K562 (cell line): ENCODE data around the gene DSC2. TPM values are rescaled to one million over a fixed set of nuclear protein-coding genes. Genes with fewer than 3 reads are reported as not detected.
A peak's percentile ranks its signal among the peaks of the same experiment; 100 is the strongest.

Source experiments
- ATAC-seq: fragments of 200-7000 bp; cut with Tn5 transposase; 3 replicates; pipeline ENCODE4 v1.9.1; 2020; ENCODE audit warnings: moderate library complexity
- BruUV-seq: library from RNA; stranded (reverse); fragments of 400-500 nt; replicated peaks from 2 replicates; lab custom pipeline; 2021; lab: Mats Ljungman, UMichigan
- CTCF ChIA-PET: fragments of 300-600 bp; formaldehyde crosslinking; extraction: SDS; loops from one replicate; lab custom pipeline; 2021; ENCODE audit warnings: low intra/inter-chr PET ratio; lab: Yijun Ruan, JAX
- POLR2A ChIA-PET: fragments of 300-600, 350-650 bp; sonication (Branson Sonifier 250); formaldehyde crosslinking; extraction: SDS; loops from one replicate; lab custom pipeline; 2021; ENCODE audit warnings: antibody characterized with exemption, inconsistent platforms; lab: Yijun Ruan, JAX
- DNase-seq, 4 experiments: peaks; one replicate each; pipeline versions ENCODE4 v3.0.0 to v3.0.0-alpha.2; 2011 to 2018; ENCODE audit warnings: low spot score in 3 of 4, mixed read lengths in 3 of 4; ENCODE audit errors: extremely low read depth in 1 of 4
- FAIRE-seq: peaks from 2 replicates; lab custom pipeline; 2011; peaks lifted over from hg19 to GRCh38; lab: Jason Lieb, UNC
- H2AFZ ChIP-seq: 2 replicates; pipeline ENCODE4 v1.6.0; 2011; ENCODE audit warnings: low read depth, low read length, control low read depth, inconsistent platforms
- H3K27ac ChIP-seq: fragments of 200-600 bp; 3 replicates; pipeline ENCODE4 v1.8.0; 2011; ENCODE audit warnings: low read depth, mild to moderate bottlenecking, control low read depth, inconsistent platforms, low read length, moderate library complexity, mixed read lengths; ENCODE audit errors: extremely low read depth
- H3K27me3 ChIP-seq, 2 experiments: fragments of 300-600 bp in 1 of 2; 2 replicates in 1 of 2; 3 replicates in 1 of 2; pipeline versions ENCODE4 v1.6.0 to v1.8.0; 2011; ENCODE audit warnings: inconsistent platforms in 2 of 2, low read length in 2 of 2, mild to moderate bottlenecking in 1 of 2, mixed read lengths in 1 of 2, moderate library complexity in 1 of 2; ENCODE audit not compliant: control insufficient read depth in 2 of 2, insufficient read depth in 2 of 2
- H3K36me3 ChIP-seq: fragments of 300-600 bp; 3 replicates; pipeline ENCODE4 v1.8.0; 2011; ENCODE audit warnings: mild to moderate bottlenecking, low read length, inconsistent platforms; ENCODE audit not compliant: control insufficient read depth, insufficient read depth
- H3K4me1 ChIP-seq, 2 experiments: fragments of 200-600 bp in 1 of 2; replicated peaks in 1 of 2; 2 replicates in 1 of 2; 3 replicates in 1 of 2; pipeline versions ENCODE4 v1.5.1 to v1.8.0; 2011; ENCODE audit warnings: inconsistent platforms in 2 of 2, low read length in 2 of 2, mild to moderate bottlenecking in 1 of 2, mixed read lengths in 1 of 2, moderate library complexity in 1 of 2; ENCODE audit not compliant: control insufficient read depth in 2 of 2, insufficient read depth in 2 of 2
- H3K4me2 ChIP-seq: 2 replicates; pipeline ENCODE4 v1.6.1; 2011; ENCODE audit warnings: low read length, control low read depth, inconsistent platforms, mixed read lengths; ENCODE audit not compliant: insufficient read depth
- H3K4me3 ChIP-seq: fragments of 200-600 bp; sonication (generic), shearing (Covaris generic); 2 replicates; pipeline ENCODE4 v1.5.1; 2016; ENCODE audit warnings: control low read depth, inconsistent platforms
- H3K79me2 ChIP-seq: fragments of 200-600 bp; 3 replicates; pipeline ENCODE4 v1.8.0; 2011; ENCODE audit warnings: low read length, inconsistent platforms; ENCODE audit not compliant: control insufficient read depth, insufficient read depth
- H3K9ac ChIP-seq, 2 experiments: 2 replicates each; pipeline versions ENCODE4 v1.6.0 to v1.6.1; 2011; ENCODE audit warnings: low read depth in 2 of 2, low read length in 2 of 2, control low read depth in 1 of 2, inconsistent platforms in 1 of 2, mild to moderate bottlenecking in 1 of 2, mixed read lengths in 1 of 2; ENCODE audit not compliant: insufficient read depth in 1 of 2
- H3K9me1 ChIP-seq: one replicate; pipeline ENCODE4 v1.6.0; 2011; ENCODE audit warnings: inconsistent platforms, mild to moderate bottlenecking, low read length, moderate library complexity; ENCODE audit not compliant: control insufficient read depth, insufficient read depth
- H3K9me3 ChIP-seq: replicated peaks from 2 replicates; pipeline ENCODE4 v1.5.1; 2011; ENCODE audit warnings: low read depth, low read length, inconsistent platforms; ENCODE audit not compliant: control insufficient read depth, insufficient read depth
- H4K20me1 ChIP-seq: replicated peaks from 2 replicates; pipeline ENCODE4 v1.6.1; 2011; ENCODE audit warnings: low read length, inconsistent platforms, mixed read lengths; ENCODE audit not compliant: control insufficient read depth, insufficient read depth
- FOXK2 ChIP-seq, 2 experiments: fragments of 450-650 bp; IDR thresholded peaks in 1 of 2; conservative IDR thresholded peaks in 1 of 2; 2 replicates each; pipeline ENCODE4 v1.6.1; 2016; ENCODE audit warnings: low read depth in 2 of 2, mild to moderate bottlenecking in 1 of 2
- MAFG ChIP-seq: fragments of 450-650 bp; conservative IDR thresholded peaks from 2 replicates; pipeline ENCODE4 v1.6.1; 2016; ENCODE audit warnings: missing genetic modification characterization, missing compliant biosample characterization
- TSC22D4 ChIP-seq: fragments of 450-650 bp; IDR thresholded peaks from 2 replicates; pipeline ENCODE4 v1.6.1; 2016; ENCODE audit warnings: missing genetic modification characterization, missing biosample characterization, control low read depth
- ZNF174 ChIP-seq: fragments of 250-450 bp; sonication (Bioruptor Pico); IDR thresholded peaks from 2 replicates; pipeline ENCODE4 v1.4.0; 2020; ENCODE audit warnings: mild to moderate bottlenecking
- ZNF445 ChIP-seq: fragments of 250-450 bp; sonication (Bioruptor Pico); IDR thresholded peaks from 2 replicates; pipeline ENCODE4 v1.4.0; 2020; ENCODE audit warnings: low read depth, mild to moderate bottlenecking, moderate library complexity
- ZSCAN32 ChIP-seq: fragments of 450-650 bp; formaldehyde crosslinking; IDR thresholded peaks from 2 replicates; pipeline ENCODE4 v1.4.0; 2020; ENCODE audit warnings: mild to moderate bottlenecking, moderate library complexity
- WGBS: fragments of 100-300 bp; shearing (Covaris generic); methylation state at CpG from one replicate; pipeline ENCODE4 v1.1.6; 2016; ENCODE audit warnings: low coverage, mixed read lengths; ENCODE audit not compliant: insufficient coverage; ENCODE audit errors: missing lambda C conversion rate; 5-methylcytosine and 5-hydroxymethylcytosine counted together
- in situ Hi-C: fragments of 300-500 bp; cut with MboI; formaldehyde crosslinking; loops from 4 replicates; pipeline ENCODE4 v1.15.0; 2018; ENCODE audit warnings: inconsistent platforms, mixed read lengths
- intact Hi-C: fragments of 100-400 bp; cut with micrococcal nuclease; formaldehyde crosslinking; loops from 2 replicates; pipeline ENCODE4 v1.14.2; 2022
- polyA plus RNA-seq, 8 experiments: library from polyadenylated mRNA; depleted of rRNA in 4 of 8; stranded (reverse) in 5 of 8; unstranded in 3 of 8; fragments of >200 nt; fragmentation: Nextera tagmentation in 2 of 8; fragmentation: Illumina TruSeq in 1 of 8; extraction: Ambion mirVana in 2 of 8; extraction: Trizol in 1 of 8; gene quantifications; 2 replicates each; pipeline versions ENCODE4 v1.2.1 to v1.2.3, GENCODE V29; 2011 to 2014; ENCODE audit warnings: inconsistent platforms in 1 of 8, missing spikeins in 1 of 8
- total RNA-seq, 7 experiments: library from RNA; depleted of rRNA in 6 of 7; stranded (reverse); fragments of >200 nt in 6 of 7; fragmentation: Illumina TruSeq in 2 of 7; extraction: Trizol in 2 of 7; gene quantifications; 2 replicates each; pipeline versions ENCODE4 v1.2.1 to v1.2.3, GENCODE V29; 2011 to 2021; ENCODE audit warnings: low replicate concordance in 1 of 7

Gene DSC2
- total and polyA plus RNA-seq, 9 of the 15 experiments (the other 6 are each of a cell fraction or from before 2014, with no cell fraction given) = 3.8 to 15.3 (median 6.4) TPM

- intact Hi-C loops = no loop called here
- H3K9me1 ChIP-seq = no peaks in the 10 kb centered on the region
- no peak overlapping the region for H2AFZ ChIP-seq
- no peak overlapping the region for H3K27ac ChIP-seq
- H3K36me3 ChIP-seq = no peaks in the 10 kb centered on the region
- in situ Hi-C loops = no loop called here
- no peaks in the 10 kb centered on the region for H3K79me2 ChIP-seq
- H3K4me2 ChIP-seq = no peak overlapping the region
- POLR2A ChIA-PET = no interaction called here
- 18% methylated on average over 4 of the region's 4 CpGs for WGBS
- no peaks in the 10 kb centered on the region for H3K27me3 ChIP-seq
- no peaks in the 10 kb centered on the region for H4K20me1 ChIP-seq
- CTCF ChIA-PET = no interaction called here
- no peaks in the 10 kb centered on the region for H3K9me3 ChIP-seq
- no peak for FAIRE-seq
- DNase-seq = no peak
- no peak overlapping the region for H3K9ac ChIP-seq
- no peaks in the 10 kb centered on the region for H3K4me1 ChIP-seq
- no TSS peak for BruUV-seq
- ATAC-seq = 0 out of 3 replicates have a peak, but pooled peaks have one; percentile 23
- TF ChIP-seq FOXK2 (conservative IDR thresholded peaks at IDR 0.05 in 1 of 2, IDR thresholded peaks at IDR 0.05 in 1 of 2; ENCODE audit: low read depth in 2 of 2) = no peak
- no peak for TF ChIP-seq TSC22D4 (tag)
- TF ChIP-seq ZNF445 (CRISPR knock-in tag) = no peak
- TF ChIP-seq MAFG = no peak
- TF ChIP-seq ZSCAN32 (CRISPR knock-in tag) = no peak
- TF ChIP-seq ZNF174 (CRISPR knock-in tag) = no peak
- TF ChIP-seq, all 486 proteins: peak for 0
- no peak overlapping the region for H3K4me3 ChIP-seq
Observed at GRCh38 chr18:31010601-31011000, 91.6 kb downstream of the DSC2 start.

Other genes starting within 250 kb of the DSC2 start
- gene DSC3, start 59.7 kb downstream of the DSC2 start, total RNA-seq (2014; rRNA removed) = 0.04 and 0.09 TPM in 2 replicates
- gene DSC3, start 59.7 kb downstream of the DSC2 start, total RNA-seq (2014; rRNA removed; fragmentation: Illumina TruSeq; extraction: Trizol) = 0.07 and 0.10 TPM in 2 replicates
- 0.04 and 0.07 TPM in 2 replicates for gene DSC3, start 59.7 kb downstream of the DSC2 start, total RNA-seq (2015; rRNA removed; fragmentation: Illumina TruSeq; extraction: Trizol)
- gene DSC3, start 59.7 kb downstream of the DSC2 start, total RNA-seq (2021) = 0.07 and 0.40 TPM in 2 replicates
- 0.01 TPM in 1 of 2 replicates, not detected in the other for gene DSC3, start 59.7 kb downstream of the DSC2 start, polyA plus RNA-seq (2011; rRNA removed)
- gene DSC3, start 59.7 kb downstream of the DSC2 start, polyA plus RNA-seq (2014; fragmentation: Illumina TruSeq; extraction: Trizol) = 0.06 and 0.24 TPM in 2 replicates
- gene DSC3, start 59.7 kb downstream of the DSC2 start, polyA plus RNA-seq (2014; fragmentation: Nextera tagmentation; extraction: Ambion mirVana) = under 1 TPM; 0.03 to 0.11 TPM
- 0.05 and 0.08 TPM in 2 replicates for gene DSC3, start 59.7 kb downstream of the DSC2 start, polyA plus RNA-seq (2014; rRNA removed)
- gene DSC1, start 60.4 kb upstream of the DSC2 start, total RNA-seq (2014; rRNA removed) = 0.04 and 0.05 TPM in 2 replicates
- gene DSC1, start 60.4 kb upstream of the DSC2 start, total RNA-seq (2014; rRNA removed; fragmentation: Illumina TruSeq; extraction: Trizol) = 0.04 and 0.06 TPM in 2 replicates
- gene DSC1, start 60.4 kb upstream of the DSC2 start, total RNA-seq (2015; rRNA removed; fragmentation: Illumina TruSeq; extraction: Trizol) = not detected in 2 replicates
- gene DSC1, start 60.4 kb upstream of the DSC2 start, total RNA-seq (2021) = not detected in 2 replicates
- gene DSC1, start 60.4 kb upstream of the DSC2 start, polyA plus RNA-seq (2011; rRNA removed) = 0.01 TPM in 1 of 2 replicates, not detected in the other
- 0.03 TPM in 1 of 2 replicates, not detected in the other for gene DSC1, start 60.4 kb upstream of the DSC2 start, polyA plus RNA-seq (2014; fragmentation: Illumina TruSeq; extraction: Trizol)
- gene DSC1, start 60.4 kb upstream of the DSC2 start, polyA plus RNA-seq (2014; fragmentation: Nextera tagmentation; extraction: Ambion mirVana) = under 1 TPM; 0.04 to 0.06 TPM
- 0.07 TPM in 1 of 2 replicates, not detected in the other for gene DSC1, start 60.4 kb upstream of the DSC2 start, polyA plus RNA-seq (2014; rRNA removed)
- 0.18 and 0.53 TPM in 2 replicates for gene DSG1, start 215.7 kb upstream of the DSC2 start, total RNA-seq (2014; rRNA removed)
- 0.06 and 0.15 TPM in 2 replicates for gene DSG1, start 215.7 kb upstream of the DSC2 start, total RNA-seq (2014; rRNA removed; fragmentation: Illumina TruSeq; extraction: Trizol)
- 0.14 and 0.23 TPM in 2 replicates for gene DSG1, start 215.7 kb upstream of the DSC2 start, total RNA-seq (2015; rRNA removed; fragmentation: Illumina TruSeq; extraction: Trizol)
- 0.09 and 0.13 TPM in 2 replicates for gene DSG1, start 215.7 kb upstream of the DSC2 start, total RNA-seq (2021)
- gene DSG1, start 215.7 kb upstream of the DSC2 start, polyA plus RNA-seq (2011; rRNA removed) = 0.11 and 0.26 TPM in 2 replicates
- 0.19 and 0.24 TPM in 2 replicates for gene DSG1, start 215.7 kb upstream of the DSC2 start, polyA plus RNA-seq (2014; fragmentation: Illumina TruSeq; extraction: Trizol)
- under 1 TPM in 1 of 2 experiments, not detected in 1; 0.03 TPM for gene DSG1, start 215.7 kb upstream of the DSC2 start, polyA plus RNA-seq (2014; fragmentation: Nextera tagmentation; extraction: Ambion mirVana)
- gene DSG1, start 215.7 kb upstream of the DSC2 start, polyA plus RNA-seq (2014; rRNA removed) = 0.07 and 0.16 TPM in 2 replicates